Tibial nerve (tissue), 4 donors: ENCODE results near the gene GABRA4. TPM values are rescaled to one million over a fixed set of nuclear protein-coding genes. Genes with fewer than 3 reads are reported as not detected.

Experiments used
- DNase-seq, 2 donors: peaks; one replicate each; pipeline ENCODE4 v3.0.0-alpha.2; 2019; ENCODE audit warnings: low spot score in 2 of 2
- H3K27ac ChIP-seq, 4 donors: fragments of 200-600 bp; sonication (generic) in 3 of 4; one replicate each; pipeline ENCODE4 v1.5.1; 2017 to 2019; ENCODE audit warnings: mild to moderate bottlenecking in 1 of 4
- H3K27me3 ChIP-seq, 2 donors: fragments of 200-600 bp; sonication (generic) in 1 of 2; one replicate each; pipeline versions ENCODE4 v1.5.1 to v1.6.0; 2017 to 2019
- H3K36me3 ChIP-seq, 3 donors: fragments of 200-600 bp; sonication (generic); one replicate each; pipeline ENCODE4 v1.5.1; 2018 to 2019
- H3K4me1 ChIP-seq, 4 donors: fragments of 200-600 bp; sonication (generic) in 3 of 4; one replicate each; pipeline ENCODE4 v1.5.1; 2017 to 2019
- H3K4me3 ChIP-seq, 4 donors: fragments of 200-600 bp; sonication (generic) in 3 of 4; one replicate each; pipeline ENCODE4 v1.5.1; 2017 to 2019; ENCODE audit warnings: mild to moderate bottlenecking in 1 of 4, moderate library complexity in 1 of 4
- H3K9me3 ChIP-seq, 4 donors: fragments of 200-600 bp; sonication (generic) in 3 of 4; one replicate each; pipeline ENCODE4 v1.5.1; 2017 to 2019
- CTCF ChIP-seq, 5 experiments: fragments of 200-600 bp in 3 of 5; fragments of 450-650 bp in 2 of 5; sonication (generic) in 3 of 5; IDR thresholded peaks; one replicate each; pipeline ENCODE4 v1.5.1; 2016 to 2019; ENCODE audit warnings: antibody characterized with exemption in 5 of 5, mild to moderate bottlenecking in 3 of 5, moderate library complexity in 2 of 5
- EP300 ChIP-seq, 2 donors: sonication (generic); formaldehyde crosslinking; IDR thresholded peaks; one replicate each; pipeline ENCODE4 v1.6.1; 2017; ENCODE audit warnings: antibody characterized with exemption in 2 of 2, mild to moderate bottlenecking in 1 of 2
- POLR2A ChIP-seq, 2 donors: fragments of 450-650 bp; IDR thresholded peaks; one replicate each; pipeline ENCODE4 v1.6.1; 2017; ENCODE audit warnings: antibody characterized with exemption in 2 of 2, mild to moderate bottlenecking in 2 of 2, moderate library complexity in 2 of 2
- WGBS, 2 donors: methylation state at CpG; one replicate each; pipeline ENCODE4 v1.1.5; 2018; 5-methylcytosine and 5-hydroxymethylcytosine counted together
- total RNA-seq, 4 donors: library from RNA; depleted of rRNA; stranded (reverse); fragments of >200 nt; gene quantifications; one replicate each; pipeline ENCODE4 v1.1.0, GENCODE V29; 2016

GABRA4 gene
- total RNA-seq, 4 donors from 2014 or later = under 0.01 TPM; not detected in 2

GRCh38 chr4:47012676-47013075 is 19.3 kb upstream of the GABRA4 start:
- no peak for DNase-seq
- Histone ChIP-seq H3K36me3 (no peaks in the 10 kb centered on the region), H3K4me1 (peaks cover 0 to 6% (median 0%) of the 10 kb centered on the region in 4 donors), H3K4me3 (no peak overlapping the region), H3K9me3 (no peaks in the 10 kb centered on the region), H3K27me3 (no peaks in the 10 kb centered on the region), H3K27ac (no peak overlapping the region)
- no peak for TF ChIP-seq POLR2A (IDR thresholded peaks at IDR 0.05)
- no peak for TF ChIP-seq CTCF (IDR thresholded peaks at IDR 0.05)
- no peak for TF ChIP-seq EP300 (IDR thresholded peaks at IDR 0.05)

- H3K4me3 ChIP-seq = no peak overlapping the region
- 56 to 63% methylated on average over 2 of the region's 2 CpGs for WGBS, 2 donors
Measured at GRCh38 chr4:47010912-47011446, 17.6 kb upstream of the GABRA4 start.

GRCh38 chr4:47010347-47010911 is 17.0 kb upstream of the GABRA4 start:
- no peak overlapping the region for H3K4me3 ChIP-seq
- H3K36me3 ChIP-seq = no peaks in the 10 kb centered on the region
- H3K4me1 ChIP-seq = peaks cover 0 to 6% (median 0%) of the 10 kb centered on the region in 4 donors
- TF ChIP-seq POLR2A (IDR thresholded peaks at IDR 0.05) = no peak
- TF ChIP-seq EP300 (IDR thresholded peaks at IDR 0.05) = no peak
- TF ChIP-seq CTCF (IDR thresholded peaks at IDR 0.05) = no peak
- H3K27me3 ChIP-seq = no peaks in the 10 kb centered on the region
- H3K9me3 ChIP-seq = no peaks in the 10 kb centered on the region
- DNase-seq = no peak
- H3K27ac ChIP-seq = no peak overlapping the region

More at GRCh38 chr4:47010912-47011446, 17.6 kb upstream of the GABRA4 start:
- no peak overlapping the region for H3K27ac ChIP-seq
- no peak for DNase-seq
- H3K27me3 ChIP-seq = no peaks in the 10 kb centered on the region
- no peaks in the 10 kb centered on the region for H3K9me3 ChIP-seq
- peaks cover 0 to 6% (median 0%) of the 10 kb centered on the region in 4 donors for H3K4me1 ChIP-seq
- TF ChIP-seq CTCF (IDR thresholded peaks at IDR 0.05) (no peak), POLR2A (IDR thresholded peaks at IDR 0.05) (no peak), EP300 (IDR thresholded peaks at IDR 0.05) (no peak)
- no peaks in the 10 kb centered on the region for H3K36me3 ChIP-seq

- 75 to 78% methylated on average over 1 of the region's 1 CpG for WGBS, 2 donors
- no peaks in the 10 kb centered on the region for H3K27me3 ChIP-seq
- TF ChIP-seq POLR2A (IDR thresholded peaks at IDR 0.05) (no peak), CTCF (IDR thresholded peaks at IDR 0.05) (no peak), EP300 (IDR thresholded peaks at IDR 0.05) (no peak)
Measured at GRCh38 chr4:47002580-47002979, 9.2 kb upstream of the GABRA4 start.

GRCh38 chr4:47000406-47000805 is 7.0 kb upstream of the GABRA4 start:
- 94 to 97% methylated on average over 1 of the region's 1 CpG for WGBS, 2 donors
- TF ChIP-seq POLR2A (IDR thresholded peaks at IDR 0.05) (no peak), CTCF (IDR thresholded peaks at IDR 0.05) (no peak), EP300 (IDR thresholded peaks at IDR 0.05) (no peak)

More at GRCh38 chr4:47002580-47002979, 9.2 kb upstream of the GABRA4 start:
- Histone ChIP-seq H3K4me3 (no peak overlapping the region), H3K9me3 (no peaks in the 10 kb centered on the region), H3K4me1 (no peaks in the 10 kb centered on the region), H3K36me3 (no peaks in the 10 kb centered on the region), H3K27ac (no peak overlapping the region)
- no peak for DNase-seq

More at GRCh38 chr4:47000406-47000805, 7.0 kb upstream of the GABRA4 start:
- H3K9me3 ChIP-seq = no peaks in the 10 kb centered on the region
- H3K27ac ChIP-seq = no peak overlapping the region
- H3K4me3 ChIP-seq = no peak overlapping the region
- H3K27me3 ChIP-seq = no peaks in the 10 kb centered on the region
- H3K36me3 ChIP-seq = no peaks in the 10 kb centered on the region
- no peak for DNase-seq
- H3K4me1 ChIP-seq = no peaks in the 10 kb centered on the region
